LNCAP (cell line): ENCODE results near the gene NAT9.

Experiments used
- TF ChIP-seq, protein P1 (sequence below): fragments of 450-650 bp; IDR thresholded peaks from 2 replicates; pipeline ENCODE4 v1.5.1; 2017; ENCODE audit warnings: mild to moderate bottlenecking

The NAT9 gene

DNA sequence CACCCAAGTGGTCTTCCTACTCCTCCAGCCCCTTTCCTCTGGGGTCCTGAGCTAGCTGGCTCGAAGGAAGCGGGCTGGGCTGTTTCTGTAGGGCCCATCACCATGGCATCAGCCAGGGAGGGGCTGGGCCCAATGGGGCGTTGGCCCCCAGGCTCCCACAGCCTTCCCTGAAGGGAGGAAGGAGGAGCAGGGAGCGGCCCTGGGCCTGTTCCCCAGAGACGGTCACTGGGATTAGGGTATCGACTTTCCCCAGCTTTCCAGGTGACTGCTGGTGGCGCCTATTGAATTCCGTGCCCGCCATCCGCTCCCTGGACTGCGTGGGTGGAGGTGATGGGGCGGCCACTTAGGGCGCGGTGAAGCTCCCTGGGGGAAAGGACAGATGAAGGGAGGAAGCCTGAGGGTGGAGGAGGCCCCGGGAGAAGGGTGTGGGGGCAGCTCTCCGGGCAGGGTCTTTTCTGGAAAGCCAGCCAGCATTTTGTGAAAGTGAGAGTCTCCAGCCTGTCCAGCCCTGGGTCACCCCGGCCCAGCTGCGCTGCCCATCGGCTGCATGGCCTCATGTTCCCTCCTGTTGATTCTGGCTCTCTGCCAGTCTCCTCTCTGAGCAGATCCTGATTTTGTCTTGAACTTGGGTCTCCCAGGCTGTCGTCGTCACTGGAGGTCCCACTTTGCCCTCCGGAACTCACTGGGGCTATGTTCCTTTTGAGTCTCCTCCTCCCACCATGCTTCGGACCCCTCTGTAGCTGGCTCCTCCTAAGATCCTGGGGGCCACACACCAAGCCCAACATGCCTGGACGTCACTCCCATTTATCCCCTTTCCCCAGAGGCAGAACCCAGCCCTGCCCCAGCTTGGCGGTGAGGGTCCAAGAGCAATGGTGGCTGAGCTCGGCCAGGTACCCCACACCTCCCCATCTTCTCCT lies 18.0 kb downstream of the NAT9 start:
- TF ChIP-seq, protein P1, sequence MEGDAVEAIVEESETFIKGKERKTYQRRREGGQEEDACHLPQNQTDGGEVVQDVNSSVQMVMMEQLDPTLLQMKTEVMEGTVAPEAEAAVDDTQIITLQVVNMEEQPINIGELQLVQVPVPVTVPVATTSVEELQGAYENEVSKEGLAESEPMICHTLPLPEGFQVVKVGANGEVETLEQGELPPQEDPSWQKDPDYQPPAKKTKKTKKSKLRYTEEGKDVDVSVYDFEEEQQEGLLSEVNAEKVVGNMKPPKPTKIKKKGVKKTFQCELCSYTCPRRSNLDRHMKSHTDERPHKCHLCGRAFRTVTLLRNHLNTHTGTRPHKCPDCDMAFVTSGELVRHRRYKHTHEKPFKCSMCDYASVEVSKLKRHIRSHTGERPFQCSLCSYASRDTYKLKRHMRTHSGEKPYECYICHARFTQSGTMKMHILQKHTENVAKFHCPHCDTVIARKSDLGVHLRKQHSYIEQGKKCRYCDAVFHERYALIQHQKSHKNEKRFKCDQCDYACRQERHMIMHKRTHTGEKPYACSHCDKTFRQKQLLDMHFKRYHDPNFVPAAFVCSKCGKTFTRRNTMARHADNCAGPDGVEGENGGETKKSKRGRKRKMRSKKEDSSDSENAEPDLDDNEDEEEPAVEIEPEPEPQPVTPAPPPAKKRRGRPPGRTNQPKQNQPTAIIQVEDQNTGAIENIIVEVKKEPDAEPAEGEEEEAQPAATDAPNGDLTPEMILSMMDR, result no peak

DNA sequence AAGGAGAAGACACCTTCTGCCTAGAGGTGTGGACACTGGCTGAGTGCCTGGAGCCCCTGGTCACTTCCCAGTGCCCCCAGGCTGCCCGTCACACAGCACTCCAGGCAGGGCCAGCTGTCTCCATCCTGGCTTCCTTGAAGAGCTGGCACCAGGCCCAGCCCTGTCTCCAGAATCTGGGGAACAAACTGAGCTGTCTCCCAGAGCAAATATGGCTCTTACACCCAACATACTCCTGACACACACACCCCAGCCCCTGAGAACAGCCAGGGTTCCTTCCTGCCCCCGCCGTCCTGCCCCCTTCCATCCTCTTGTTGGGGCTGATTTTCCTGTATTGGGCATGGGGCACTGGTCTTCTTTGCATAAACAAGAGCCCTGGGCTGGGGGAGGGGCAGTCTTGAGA lies 18.6 kb downstream of the NAT9 start:
- TF ChIP-seq, protein P1, result no peak

DNA sequence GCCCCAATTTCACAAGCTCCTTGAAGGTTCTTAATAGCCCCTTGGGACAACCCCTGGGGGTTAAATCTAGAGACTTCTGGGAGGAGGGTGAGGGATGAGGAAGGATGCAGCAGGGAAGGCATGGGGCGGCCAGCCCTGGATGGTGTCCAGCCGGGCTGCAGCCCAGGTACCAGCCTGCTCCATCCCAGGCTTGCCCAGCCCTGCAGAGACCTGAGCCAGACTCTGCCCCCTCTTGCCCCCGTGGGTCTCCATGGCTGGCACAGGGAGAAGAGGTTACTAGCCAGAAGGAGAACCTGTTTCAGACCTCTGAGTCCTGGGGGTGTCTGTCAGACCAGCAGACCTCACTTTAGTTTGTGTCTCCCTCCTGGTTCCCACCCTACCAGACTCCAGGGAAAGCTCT lies 19.3 kb downstream of the NAT9 start:
- TF ChIP-seq, protein P1, result no peak

DNA sequence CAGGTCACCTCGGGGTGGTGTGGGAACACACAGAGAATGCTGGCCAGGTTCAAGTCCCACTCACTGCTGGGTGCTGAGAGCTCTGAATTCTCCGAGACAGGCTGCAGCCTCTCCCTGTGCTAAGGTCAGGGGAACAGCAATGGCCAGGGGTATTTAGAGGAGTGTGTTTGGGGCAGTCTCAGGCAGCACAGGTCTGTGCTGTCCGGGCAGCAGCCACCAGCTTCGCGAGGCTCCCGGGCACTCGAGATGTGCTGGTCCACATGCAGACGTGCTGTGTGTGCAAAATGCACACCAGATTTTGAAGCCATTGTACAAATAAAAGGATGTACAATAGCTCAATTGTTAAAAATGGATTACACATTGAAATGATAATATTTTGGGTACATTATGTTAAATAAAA lies 20.6 kb downstream of the NAT9 start:
- TF ChIP-seq, protein P1, result no peak

DNA sequence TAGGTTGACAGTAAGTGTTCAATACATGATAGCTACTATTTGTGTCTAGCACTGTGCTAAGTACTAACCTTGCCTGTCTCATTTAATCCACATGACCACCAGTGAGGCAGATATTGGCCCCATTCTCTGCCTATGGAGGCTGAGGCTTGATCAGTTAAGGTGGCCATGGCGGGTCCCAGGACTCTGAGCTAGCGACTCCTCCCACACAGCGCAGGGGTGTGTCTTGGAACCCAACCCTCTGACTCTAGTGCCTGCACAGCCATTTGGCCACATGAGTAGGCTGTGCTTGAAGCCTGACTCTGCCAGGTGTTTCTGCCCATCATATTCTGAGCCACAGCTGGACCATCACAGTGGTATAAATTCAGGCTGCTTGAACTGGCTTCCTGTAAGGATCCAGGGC lies 21.3 kb downstream of the NAT9 start:
- TF ChIP-seq, protein P1, result no peak

DNA sequence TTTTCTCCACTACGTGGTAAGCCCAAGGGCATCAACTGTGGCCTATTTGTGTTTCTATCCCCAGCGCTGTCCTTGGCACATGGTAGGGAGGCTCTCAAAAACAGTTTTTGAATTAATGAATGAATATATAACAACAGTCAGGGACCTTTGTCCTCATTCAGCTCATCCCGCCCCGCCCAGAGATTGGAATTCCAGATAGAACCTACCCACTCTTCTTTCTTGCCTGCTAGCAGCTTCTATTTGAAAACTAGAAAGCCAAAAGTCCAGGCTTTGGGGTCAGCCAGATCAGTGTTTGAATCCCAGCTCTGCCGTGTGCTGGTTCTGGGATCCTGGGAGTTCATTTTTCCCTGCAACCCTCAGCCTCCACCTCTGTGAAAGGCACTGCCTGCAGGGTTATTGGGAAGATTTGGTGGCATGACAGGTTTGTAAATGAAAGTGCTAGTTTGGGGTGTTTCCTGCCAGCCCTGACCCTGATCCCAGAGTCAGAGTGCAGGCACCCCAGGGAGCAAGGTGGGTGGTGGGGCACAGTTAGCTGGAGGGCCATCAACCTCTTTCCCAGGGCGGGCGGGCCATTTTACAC lies 23.2 kb downstream of the NAT9 start:
- TF ChIP-seq, protein P1, result no peak

DNA sequence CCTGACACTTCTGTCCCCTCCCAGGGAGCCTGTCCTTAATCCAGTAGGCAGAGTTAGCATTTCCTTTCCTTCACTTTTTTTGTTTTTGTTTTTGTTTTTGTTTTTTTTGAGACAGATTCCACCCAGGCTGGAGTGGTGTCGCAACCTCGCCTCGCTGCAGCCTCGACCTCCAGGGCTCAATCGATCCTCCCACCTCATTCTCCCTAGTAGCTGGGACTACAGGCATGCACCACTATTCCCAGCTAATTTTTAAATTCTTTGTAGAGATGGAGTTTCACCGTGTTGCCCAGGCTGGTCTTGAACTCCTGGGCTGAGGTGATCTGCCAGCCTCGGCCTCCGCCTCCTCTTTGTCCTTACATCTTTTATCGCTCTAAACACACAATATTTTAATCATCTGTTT lies 23.7 kb downstream of the NAT9 start:
- TF ChIP-seq, protein P1, result no peak
